Measurements from ENCODE around the gene P2RX2. TPM values are rescaled to one million over a fixed set of nuclear protein-coding genes. Genes with fewer than 3 reads are reported as not detected.

P2RX2 gene
- total and polyA plus RNA-seq, 4 donors, result not detected

DNA sequence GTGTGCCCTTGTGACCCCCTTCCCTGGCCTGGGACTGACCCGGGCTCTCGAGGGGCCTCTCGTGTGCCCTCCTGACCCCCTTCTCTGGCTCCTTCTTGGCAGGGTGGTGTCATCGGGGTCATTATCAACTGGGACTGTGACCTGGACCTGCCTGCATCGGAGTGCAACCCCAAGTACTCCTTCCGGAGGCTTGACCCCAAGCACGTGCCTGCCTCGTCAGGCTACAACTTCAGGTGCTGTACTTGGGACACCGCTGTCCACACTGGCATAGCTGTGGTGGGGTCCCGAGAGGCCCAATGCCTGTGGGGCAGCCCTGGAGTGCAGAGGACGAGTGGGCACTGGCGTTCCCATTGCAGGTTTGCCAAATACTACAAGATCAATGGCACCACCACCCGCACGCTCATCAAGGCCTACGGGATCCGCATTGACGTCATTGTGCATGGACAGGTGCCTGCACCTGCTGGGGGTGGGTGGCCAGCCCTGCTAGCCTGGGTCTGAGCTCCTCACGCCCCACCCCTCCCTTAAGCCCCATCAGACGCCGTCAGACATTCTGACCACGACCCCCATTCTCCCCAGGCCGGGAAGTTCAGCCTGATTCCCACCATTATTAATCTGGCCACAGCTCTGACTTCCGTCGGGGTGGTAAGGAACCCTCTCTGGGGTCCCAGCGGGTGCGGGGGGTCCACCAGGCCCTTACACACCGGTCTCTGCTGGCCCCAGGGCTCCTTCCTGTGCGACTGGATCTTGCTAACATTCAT is 2.5 kb downstream of the P2RX2 start:
- Histone ChIP-seq H3K4me1 (ENCODE audit: control insufficient read depth in 4 of 4, insufficient read depth in 4 of 4, low read length in 3 of 4) (peaks cover 0 to 7% (median 5%) of the 10 kb centered on the region in 4 donors), H3K9me3 (ENCODE audit: control insufficient read depth in 4 of 4, low read length in 3 of 4) (peaks cover 0 to 3% (median 0%) of the 10 kb centered on the region in 4 donors), H3K36me3 (ENCODE audit: control insufficient read depth in 4 of 4, insufficient read depth in 3 of 4, low read depth in 1 of 4, low read length in 3 of 4) (peaks cover 0 to 23% (median 11%) of the 10 kb centered on the region in 4 donors), H3K4me3 (ENCODE audit: low read depth in 1 of 3, low read length in 3 of 3) (no peak overlapping the region), H3K27me3 (ENCODE audit: control insufficient read depth in 4 of 4, insufficient read depth in 4 of 4, low read length in 3 of 4) (peaks cover 0 to 6% (median 0%) of the 10 kb centered on the region in 4 donors), H3K27ac (ENCODE audit: low read depth in 1 of 2, low read length in 2 of 2) (no peak overlapping the region), H3K9ac (ENCODE audit: low read depth in 1 of 2, low read length in 2 of 2) (no peak overlapping the region)
- DNase-seq (ENCODE audit: low spot score), result no peak
- TF ChIP-seq FOXA2 (IDR thresholded peaks at IDR 0.05) (no peak), HNF4A (conservative IDR thresholded peaks at IDR 0.05) (no peak), TAF1 (conservative IDR thresholded peaks at IDR 0.05) (no peak), HNF4G (IDR thresholded peaks at IDR 0.05) (no peak), GABPA (IDR thresholded peaks at IDR 0.05 in 1 of 2, conservative IDR thresholded peaks at IDR 0.05 in 1 of 2) (no peak), SP1 (IDR thresholded peaks at IDR 0.05) (no peak), EGR1 (IDR thresholded peaks at IDR 0.05; ENCODE audit: low read depth in 2 of 2) (no peak)
- TF ChIP-seq, protein P1, sequence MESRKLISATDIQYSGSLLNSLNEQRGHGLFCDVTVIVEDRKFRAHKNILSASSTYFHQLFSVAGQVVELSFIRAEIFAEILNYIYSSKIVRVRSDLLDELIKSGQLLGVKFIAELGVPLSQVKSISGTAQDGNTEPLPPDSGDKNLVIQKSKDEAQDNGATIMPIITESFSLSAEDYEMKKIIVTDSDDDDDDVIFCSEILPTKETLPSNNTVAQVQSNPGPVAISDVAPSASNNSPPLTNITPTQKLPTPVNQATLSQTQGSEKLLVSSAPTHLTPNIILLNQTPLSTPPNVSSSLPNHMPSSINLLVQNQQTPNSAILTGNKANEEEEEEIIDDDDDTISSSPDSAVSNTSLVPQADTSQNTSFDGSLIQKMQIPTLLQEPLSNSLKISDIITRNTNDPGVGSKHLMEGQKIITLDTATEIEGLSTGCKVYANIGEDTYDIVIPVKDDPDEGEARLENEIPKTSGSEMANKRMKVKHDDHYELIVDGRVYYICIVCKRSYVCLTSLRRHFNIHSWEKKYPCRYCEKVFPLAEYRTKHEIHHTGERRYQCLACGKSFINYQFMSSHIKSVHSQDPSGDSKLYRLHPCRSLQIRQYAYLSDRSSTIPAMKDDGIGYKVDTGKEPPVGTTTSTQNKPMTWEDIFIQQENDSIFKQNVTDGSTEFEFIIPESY (IDR thresholded peaks at IDR 0.05), result no peak
- TF ChIP-seq, protein P2, sequence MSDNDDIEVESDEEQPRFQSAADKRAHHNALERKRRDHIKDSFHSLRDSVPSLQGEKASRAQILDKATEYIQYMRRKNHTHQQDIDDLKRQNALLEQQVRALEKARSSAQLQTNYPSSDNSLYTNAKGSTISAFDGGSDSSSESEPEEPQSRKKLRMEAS (IDR thresholded peaks at IDR 0.05), result no peak
- 70% methylated on average over 28 of the region's 28 CpGs for WGBS

DNA sequence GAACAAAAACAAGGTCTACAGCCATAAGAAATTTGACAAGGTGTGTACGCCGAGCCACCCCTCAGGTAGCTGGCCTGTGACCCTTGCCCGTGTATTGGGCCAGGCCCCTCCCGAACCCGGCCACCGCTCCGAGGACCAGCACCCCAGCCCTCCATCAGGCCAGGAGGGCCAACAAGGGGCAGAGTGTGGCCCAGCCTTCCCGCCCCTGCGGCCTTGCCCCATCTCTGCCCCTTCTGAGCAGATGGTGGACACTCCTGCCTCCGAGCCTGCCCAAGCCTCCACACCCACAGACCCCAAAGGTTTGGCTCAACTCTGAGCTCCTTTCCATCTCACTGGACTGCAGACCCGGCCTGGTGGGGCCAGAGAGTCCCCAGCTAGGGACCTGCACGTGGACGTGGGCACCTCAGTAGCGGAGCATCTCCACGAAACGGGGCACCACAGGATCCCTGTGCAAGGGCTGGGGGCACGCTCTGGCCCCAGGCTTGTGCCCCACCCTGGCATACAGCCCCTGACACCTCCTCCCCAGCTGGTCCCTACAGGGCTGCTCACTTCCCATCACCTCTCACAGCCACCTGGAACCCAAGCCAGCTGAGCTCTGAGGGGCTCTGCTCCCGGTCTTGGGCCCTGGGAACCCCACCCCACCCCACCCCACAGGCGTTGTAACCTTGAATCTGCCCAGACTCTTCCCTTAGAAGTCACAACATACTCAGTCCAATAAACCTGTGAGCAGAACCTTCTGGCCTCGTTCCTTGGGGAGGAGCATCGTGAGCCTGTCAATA is 3.3 kb downstream of the P2RX2 start:
- DNase-seq (ENCODE audit: low spot score), result no peak
- H3K9ac ChIP-seq (ENCODE audit: low read depth in 1 of 2, low read length in 2 of 2), result no peak overlapping the region
- no peak overlapping the region for H3K27ac ChIP-seq (ENCODE audit: low read depth in 1 of 2, low read length in 2 of 2)
- H3K36me3 ChIP-seq (ENCODE audit: control insufficient read depth in 4 of 4, insufficient read depth in 3 of 4, low read depth in 1 of 4, low read length in 3 of 4), result peaks cover 0 to 24% (median 14%) of the 10 kb centered on the region in 4 donors
- no peak overlapping the region for H3K4me3 ChIP-seq (ENCODE audit: low read depth in 1 of 3, low read length in 3 of 3)
- H3K4me1 ChIP-seq (ENCODE audit: control insufficient read depth in 4 of 4, insufficient read depth in 4 of 4, low read length in 3 of 4), result peaks cover 0 to 7% (median 5%) of the 10 kb centered on the region in 4 donors
- TF ChIP-seq RAD21 (IDR thresholded peaks at IDR 0.05) (no peak), FOXA2 (IDR thresholded peaks at IDR 0.05) (no peak), FOXA1 (IDR thresholded peaks at IDR 0.05) (no peak), SP1 (IDR thresholded peaks at IDR 0.05) (no peak), HNF4A (conservative IDR thresholded peaks at IDR 0.05) (no peak), NR2F2 (IDR thresholded peaks at IDR 0.05) (no peak), GABPA (IDR thresholded peaks at IDR 0.05 in 1 of 2, conservative IDR thresholded peaks at IDR 0.05 in 1 of 2) (no peak), YY1 (IDR thresholded peaks at IDR 0.05) (no peak), EGR1 (IDR thresholded peaks at IDR 0.05; ENCODE audit: low read depth in 2 of 2) (no peak), RXRA (IDR thresholded peaks at IDR 0.05) (no peak), JUND (IDR thresholded peaks at IDR 0.05) (no peak)
- TF ChIP-seq, protein P3, sequence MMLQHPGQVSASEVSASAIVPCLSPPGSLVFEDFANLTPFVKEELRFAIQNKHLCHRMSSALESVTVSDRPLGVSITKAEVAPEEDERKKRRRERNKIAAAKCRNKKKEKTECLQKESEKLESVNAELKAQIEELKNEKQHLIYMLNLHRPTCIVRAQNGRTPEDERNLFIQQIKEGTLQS (IDR thresholded peaks at IDR 0.05), result no peak
- TF ChIP-seq, protein P1 (IDR thresholded peaks at IDR 0.05), result no peak
- TF ChIP-seq, protein P4, sequence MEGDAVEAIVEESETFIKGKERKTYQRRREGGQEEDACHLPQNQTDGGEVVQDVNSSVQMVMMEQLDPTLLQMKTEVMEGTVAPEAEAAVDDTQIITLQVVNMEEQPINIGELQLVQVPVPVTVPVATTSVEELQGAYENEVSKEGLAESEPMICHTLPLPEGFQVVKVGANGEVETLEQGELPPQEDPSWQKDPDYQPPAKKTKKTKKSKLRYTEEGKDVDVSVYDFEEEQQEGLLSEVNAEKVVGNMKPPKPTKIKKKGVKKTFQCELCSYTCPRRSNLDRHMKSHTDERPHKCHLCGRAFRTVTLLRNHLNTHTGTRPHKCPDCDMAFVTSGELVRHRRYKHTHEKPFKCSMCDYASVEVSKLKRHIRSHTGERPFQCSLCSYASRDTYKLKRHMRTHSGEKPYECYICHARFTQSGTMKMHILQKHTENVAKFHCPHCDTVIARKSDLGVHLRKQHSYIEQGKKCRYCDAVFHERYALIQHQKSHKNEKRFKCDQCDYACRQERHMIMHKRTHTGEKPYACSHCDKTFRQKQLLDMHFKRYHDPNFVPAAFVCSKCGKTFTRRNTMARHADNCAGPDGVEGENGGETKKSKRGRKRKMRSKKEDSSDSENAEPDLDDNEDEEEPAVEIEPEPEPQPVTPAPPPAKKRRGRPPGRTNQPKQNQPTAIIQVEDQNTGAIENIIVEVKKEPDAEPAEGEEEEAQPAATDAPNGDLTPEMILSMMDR (IDR thresholded peaks at IDR 0.05; ENCODE audit: low read depth, low read length, missing input control), result no peak
- TF ChIP-seq, protein P5, sequence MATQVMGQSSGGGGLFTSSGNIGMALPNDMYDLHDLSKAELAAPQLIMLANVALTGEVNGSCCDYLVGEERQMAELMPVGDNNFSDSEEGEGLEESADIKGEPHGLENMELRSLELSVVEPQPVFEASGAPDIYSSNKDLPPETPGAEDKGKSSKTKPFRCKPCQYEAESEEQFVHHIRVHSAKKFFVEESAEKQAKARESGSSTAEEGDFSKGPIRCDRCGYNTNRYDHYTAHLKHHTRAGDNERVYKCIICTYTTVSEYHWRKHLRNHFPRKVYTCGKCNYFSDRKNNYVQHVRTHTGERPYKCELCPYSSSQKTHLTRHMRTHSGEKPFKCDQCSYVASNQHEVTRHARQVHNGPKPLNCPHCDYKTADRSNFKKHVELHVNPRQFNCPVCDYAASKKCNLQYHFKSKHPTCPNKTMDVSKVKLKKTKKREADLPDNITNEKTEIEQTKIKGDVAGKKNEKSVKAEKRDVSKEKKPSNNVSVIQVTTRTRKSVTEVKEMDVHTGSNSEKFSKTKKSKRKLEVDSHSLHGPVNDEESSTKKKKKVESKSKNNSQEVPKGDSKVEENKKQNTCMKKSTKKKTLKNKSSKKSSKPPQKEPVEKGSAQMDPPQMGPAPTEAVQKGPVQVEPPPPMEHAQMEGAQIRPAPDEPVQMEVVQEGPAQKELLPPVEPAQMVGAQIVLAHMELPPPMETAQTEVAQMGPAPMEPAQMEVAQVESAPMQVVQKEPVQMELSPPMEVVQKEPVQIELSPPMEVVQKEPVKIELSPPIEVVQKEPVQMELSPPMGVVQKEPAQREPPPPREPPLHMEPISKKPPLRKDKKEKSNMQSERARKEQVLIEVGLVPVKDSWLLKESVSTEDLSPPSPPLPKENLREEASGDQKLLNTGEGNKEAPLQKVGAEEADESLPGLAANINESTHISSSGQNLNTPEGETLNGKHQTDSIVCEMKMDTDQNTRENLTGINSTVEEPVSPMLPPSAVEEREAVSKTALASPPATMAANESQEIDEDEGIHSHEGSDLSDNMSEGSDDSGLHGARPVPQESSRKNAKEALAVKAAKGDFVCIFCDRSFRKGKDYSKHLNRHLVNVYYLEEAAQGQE (IDR thresholded peaks at IDR 0.05), result no peak
- H3K27me3 ChIP-seq (ENCODE audit: control insufficient read depth in 4 of 4, insufficient read depth in 4 of 4, low read length in 3 of 4), result peaks cover 0 to 6% (median 0%) of the 10 kb centered on the region in 4 donors
- 73% methylated on average over 21 of the region's 21 CpGs for WGBS
- peaks cover 0 to 3% (median 0%) of the 10 kb centered on the region in 4 donors for H3K9me3 ChIP-seq (ENCODE audit: control insufficient read depth in 4 of 4, low read length in 3 of 4)

All from liver (tissue), 9 donors.